GM12864 (cell line): ENCODE data around the gene PDE5A.

ENCODE experiments used
- DNase-seq: peaks from one replicate; pipeline ENCODE4 v3.0.0-alpha.2; 2011; ENCODE audit warnings: low read depth
- H3K4me3 ChIP-seq: 2 replicates; pipeline ENCODE4 v1.5.1; 2011; ENCODE audit warnings: mild to moderate bottlenecking, low read depth, low read length, control low read depth
- TF ChIP-seq, protein P1 (sequence below): IDR thresholded peaks from 2 replicates; pipeline ENCODE4 v1.5.1; 2011; ENCODE audit warnings: low read depth, mild to moderate bottlenecking, moderate library complexity, low read length, control low read depth, inconsistent platforms; ENCODE audit errors: missing control alignments

Gene PDE5A

DNA sequence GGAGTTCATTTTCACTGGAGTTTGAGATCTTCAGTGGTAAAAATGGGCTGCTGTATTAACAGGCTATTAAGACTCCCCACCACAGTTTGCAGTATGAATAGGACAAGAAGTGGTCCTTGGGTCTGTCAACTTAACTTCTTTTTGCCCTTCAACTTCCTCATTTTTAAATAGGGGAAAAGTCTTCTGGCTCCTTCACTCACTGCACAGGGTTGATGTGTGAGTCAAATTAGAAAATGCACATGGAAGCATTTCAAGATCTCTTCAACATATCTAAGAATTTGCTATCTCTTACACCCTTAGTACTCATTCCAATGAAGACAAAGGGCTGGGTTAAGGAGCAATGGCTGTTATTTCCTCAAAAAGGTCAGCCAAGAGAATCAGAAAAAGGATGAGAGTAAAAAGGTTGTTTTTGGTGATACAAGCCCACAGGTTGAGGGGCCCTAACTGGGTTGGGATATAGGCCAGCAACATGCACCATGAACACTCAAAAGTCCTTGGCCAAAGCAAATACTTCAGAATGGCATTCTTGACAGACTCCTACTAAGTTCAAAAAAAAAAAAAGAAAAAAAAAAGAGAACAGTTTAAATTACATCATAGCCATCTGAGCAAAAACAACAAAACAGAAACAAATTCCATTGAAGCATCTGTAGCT is 13.4 kb downstream of the PDE5A start:
- no peak for DNase-seq
- no peak overlapping the region for H3K4me3 ChIP-seq
- TF ChIP-seq, protein P1, sequence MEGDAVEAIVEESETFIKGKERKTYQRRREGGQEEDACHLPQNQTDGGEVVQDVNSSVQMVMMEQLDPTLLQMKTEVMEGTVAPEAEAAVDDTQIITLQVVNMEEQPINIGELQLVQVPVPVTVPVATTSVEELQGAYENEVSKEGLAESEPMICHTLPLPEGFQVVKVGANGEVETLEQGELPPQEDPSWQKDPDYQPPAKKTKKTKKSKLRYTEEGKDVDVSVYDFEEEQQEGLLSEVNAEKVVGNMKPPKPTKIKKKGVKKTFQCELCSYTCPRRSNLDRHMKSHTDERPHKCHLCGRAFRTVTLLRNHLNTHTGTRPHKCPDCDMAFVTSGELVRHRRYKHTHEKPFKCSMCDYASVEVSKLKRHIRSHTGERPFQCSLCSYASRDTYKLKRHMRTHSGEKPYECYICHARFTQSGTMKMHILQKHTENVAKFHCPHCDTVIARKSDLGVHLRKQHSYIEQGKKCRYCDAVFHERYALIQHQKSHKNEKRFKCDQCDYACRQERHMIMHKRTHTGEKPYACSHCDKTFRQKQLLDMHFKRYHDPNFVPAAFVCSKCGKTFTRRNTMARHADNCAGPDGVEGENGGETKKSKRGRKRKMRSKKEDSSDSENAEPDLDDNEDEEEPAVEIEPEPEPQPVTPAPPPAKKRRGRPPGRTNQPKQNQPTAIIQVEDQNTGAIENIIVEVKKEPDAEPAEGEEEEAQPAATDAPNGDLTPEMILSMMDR, result no peak

DNA sequence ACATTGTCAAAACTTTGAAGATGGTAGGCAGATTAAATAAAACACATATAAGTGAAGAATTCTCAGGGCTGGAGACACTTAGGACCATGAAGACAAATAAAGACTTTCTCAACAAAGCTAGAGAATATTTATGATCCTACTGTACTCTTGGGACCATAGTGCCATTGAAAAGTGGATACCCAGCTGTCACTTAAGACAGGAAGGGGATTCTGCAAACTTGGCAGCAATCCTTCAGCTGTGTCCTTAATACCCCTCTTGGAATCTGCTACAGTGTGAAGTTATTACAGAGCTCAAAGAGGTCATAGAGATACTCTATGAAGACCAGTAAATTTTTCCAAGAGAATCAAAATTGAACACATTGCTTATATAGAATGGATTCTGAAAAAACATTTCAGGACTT is 24.3 kb downstream of the PDE5A start:
- H3K4me3 ChIP-seq, result no peak overlapping the region
- TF ChIP-seq, protein P1, result no peak
- DNase-seq, result no peak

DNA sequence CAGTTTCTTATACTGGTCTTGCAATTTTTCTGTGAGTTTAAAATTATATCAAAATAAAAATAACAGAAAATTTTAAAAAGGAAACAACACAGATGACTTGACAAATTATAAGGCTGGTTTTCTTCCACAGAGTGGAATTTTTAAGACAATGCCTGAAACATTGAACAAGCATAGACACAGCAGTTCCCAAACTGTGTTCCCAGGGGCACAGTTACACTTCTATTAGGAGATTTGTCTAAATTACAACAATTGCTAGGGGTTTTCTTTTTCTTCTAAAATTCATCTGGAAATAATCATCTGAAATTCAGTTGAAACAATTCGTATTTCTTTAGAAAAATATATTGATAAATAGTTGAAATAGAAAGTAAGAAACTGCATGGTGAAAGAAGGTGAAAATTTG is 26.2 kb downstream of the PDE5A start:
- DNase-seq, result no peak
- TF ChIP-seq, protein P1, result no peak
- H3K4me3 ChIP-seq, result no peak overlapping the region

DNA sequence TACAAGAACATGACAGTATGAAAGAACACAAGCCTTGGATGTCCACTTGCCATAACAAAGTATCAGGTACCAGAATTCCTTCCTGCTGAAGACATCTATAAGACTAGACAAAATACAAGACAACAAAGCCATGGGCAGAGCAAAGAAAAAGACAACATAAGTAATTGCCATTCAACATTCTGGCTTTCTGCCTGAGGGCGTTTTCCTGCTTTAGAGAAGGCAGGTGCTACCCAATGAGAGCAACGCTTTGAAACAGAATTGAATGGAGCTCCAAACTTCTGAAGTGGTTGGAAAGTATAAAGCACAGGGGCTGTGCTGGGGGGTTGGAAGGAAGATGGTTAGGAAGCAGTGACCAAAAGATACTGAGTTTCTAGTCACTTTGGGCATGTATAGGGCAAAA is 30.1 kb downstream of the PDE5A start:
- H3K4me3 ChIP-seq, result no peak overlapping the region
- no peak for DNase-seq
- TF ChIP-seq, protein P1, result no peak

DNA sequence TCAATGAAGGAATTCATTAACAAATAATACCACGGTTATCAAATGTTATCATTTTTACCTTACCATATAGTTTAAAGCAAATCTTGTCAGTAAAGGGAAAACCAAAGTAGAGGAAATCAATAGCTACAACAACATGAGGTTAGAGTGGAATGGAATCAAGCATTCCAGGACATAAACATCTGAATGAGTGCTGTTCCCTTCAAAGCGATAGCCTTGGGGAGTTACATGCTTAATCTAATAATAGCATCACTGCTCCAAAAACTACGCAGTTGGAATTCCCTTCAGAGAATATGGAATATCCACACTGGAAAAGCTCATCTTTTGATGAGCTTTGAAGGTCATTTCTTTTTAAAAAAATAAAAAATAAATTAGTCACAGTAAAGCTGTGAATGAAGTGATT is 31.2 kb downstream of the PDE5A start:
- H3K4me3 ChIP-seq, result no peak overlapping the region
- DNase-seq, result no peak
- TF ChIP-seq, protein P1, result no peak

DNA sequence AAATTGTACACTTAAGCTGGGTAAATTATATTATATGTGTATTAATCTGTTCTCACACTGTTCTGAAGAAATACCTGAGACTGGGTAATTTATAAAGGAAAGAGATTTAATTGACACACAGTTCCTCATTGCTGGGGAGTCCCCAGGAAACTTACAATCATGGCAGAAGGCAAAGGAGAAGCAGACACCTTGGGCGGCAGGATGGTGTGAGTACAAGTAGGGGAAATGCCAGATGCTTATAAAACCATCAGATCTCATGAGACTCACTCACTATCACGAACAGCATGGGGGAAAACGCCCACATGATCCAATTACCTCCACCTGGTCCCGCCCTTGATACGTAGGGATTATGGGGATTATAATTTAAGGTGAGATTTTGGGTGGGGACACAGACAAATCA is 34.9 kb downstream of the PDE5A start:
- no peak for DNase-seq
- TF ChIP-seq, protein P1, result no peak
- H3K4me3 ChIP-seq, result no peak overlapping the region

DNA sequence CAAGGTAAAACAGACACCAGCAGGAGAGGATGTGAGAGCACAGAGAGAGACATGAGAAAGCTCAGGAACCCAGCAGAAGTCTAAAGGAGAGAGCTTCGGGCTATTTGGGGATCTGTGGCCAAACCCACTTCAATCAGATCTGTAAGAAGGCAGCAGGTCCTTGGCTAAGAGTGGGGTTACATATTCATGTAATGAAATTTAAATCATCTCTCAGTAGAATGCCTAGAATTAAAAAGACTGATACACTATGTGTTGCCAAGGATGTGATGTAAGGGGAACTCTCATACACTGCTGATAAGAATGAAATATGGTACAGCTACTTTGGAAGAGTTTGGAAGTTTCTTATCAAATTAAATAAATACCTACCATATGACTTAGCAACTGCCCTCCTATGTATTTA is 35.8 kb downstream of the PDE5A start:
- DNase-seq, result no peak
- TF ChIP-seq, protein P1, result no peak
- no peak overlapping the region for H3K4me3 ChIP-seq
